ENCODE measurements around the gene TBRG4.

DNA sequence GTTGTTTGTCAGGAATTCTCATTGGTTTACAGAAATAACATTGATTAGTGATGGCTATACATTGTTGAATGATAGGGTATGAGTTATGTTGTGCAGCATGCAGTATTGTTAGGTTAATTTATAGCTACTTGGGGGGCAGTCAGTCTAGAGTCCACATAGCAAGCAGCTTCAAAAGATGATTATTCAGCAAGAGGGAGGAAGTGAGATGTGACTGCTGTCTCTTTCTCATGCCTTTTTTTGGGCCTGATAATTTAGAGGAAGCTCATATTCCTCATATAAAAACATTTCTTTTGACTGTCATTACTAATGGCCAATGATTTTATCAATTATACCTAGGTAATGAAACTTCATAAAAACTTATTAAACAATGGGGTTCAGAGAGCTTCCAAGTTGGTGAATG, 3.4 kb upstream of the TBRG4 start:
- no peak for TF ChIP-seq TCF12 (IDR thresholded peaks at IDR 0.05; ENCODE audit: low read depth)
- TF ChIP-seq CREB1 (IDR thresholded peaks at IDR 0.05; ENCODE audit: low read depth): no peak
- TF ChIP-seq, protein P1, sequence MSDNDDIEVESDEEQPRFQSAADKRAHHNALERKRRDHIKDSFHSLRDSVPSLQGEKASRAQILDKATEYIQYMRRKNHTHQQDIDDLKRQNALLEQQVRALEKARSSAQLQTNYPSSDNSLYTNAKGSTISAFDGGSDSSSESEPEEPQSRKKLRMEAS (IDR thresholded peaks at IDR 0.05): no peak
